ENCODE measurements around the gene LTN1.

DNA sequence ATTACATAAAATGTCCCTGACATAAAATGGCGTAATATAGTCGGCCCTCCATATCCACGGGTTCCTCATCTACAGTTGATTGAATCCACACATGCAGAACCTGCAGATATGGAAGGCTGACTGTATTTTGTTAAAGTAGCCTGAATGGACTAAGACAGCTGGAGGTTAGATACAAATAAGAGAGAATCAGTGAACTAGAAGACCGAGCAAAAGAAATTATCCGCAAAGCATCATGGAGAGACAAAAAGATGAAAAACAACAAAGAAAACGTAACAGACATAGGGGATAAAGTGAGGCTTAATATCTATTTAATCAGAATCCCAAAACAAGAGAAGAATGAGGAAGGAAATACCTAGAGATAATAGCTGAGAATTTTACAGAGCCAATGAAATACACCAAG is 20.3 kb downstream of the LTN1 start:
- no peak for TF ChIP-seq ZNF274 (IDR thresholded peaks at IDR 0.05; ENCODE audit: low read depth, low read length)
- TF ChIP-seq POLR2A (IDR thresholded peaks at IDR 0.05; ENCODE audit: borderline replicate concordance, extremely low read depth, insufficient read depth, insufficient read length), result no peak
- no peak for TF ChIP-seq ELF1 (IDR thresholded peaks at IDR 0.05; ENCODE audit: borderline replicate concordance, low read depth)
- no peak for TF ChIP-seq ZBTB33 (IDR thresholded peaks at IDR 0.05; ENCODE audit: extremely low read depth, insufficient replicate concordance, low read length)
- no peak for TF ChIP-seq ATF3 (IDR thresholded peaks at IDR 0.05)
- no peak for TF ChIP-seq JUND (IDR thresholded peaks at IDR 0.05)
- no peak for TF ChIP-seq CTCF (IDR thresholded peaks at IDR 0.05 in 2 of 3, conservative IDR thresholded peaks at IDR 0.05 in 1 of 3; ENCODE audit: borderline replicate concordance in 1 of 3, insufficient read depth in 1 of 3, low read depth in 2 of 3, low read length in 2 of 3)
- no peak for TF ChIP-seq EZH2phosphoT487 (IDR thresholded peaks at IDR 0.05; ENCODE audit: borderline replicate concordance)
- no peak for TF ChIP-seq YY1 (IDR thresholded peaks at IDR 0.05; ENCODE audit: extremely low read depth, insufficient replicate concordance, low read depth, low read length)
- TF ChIP-seq POLR2AphosphoS5 (IDR thresholded peaks at IDR 0.05; ENCODE audit: low read depth, low read length), result no peak
- no peak for TF ChIP-seq CEBPB (IDR thresholded peaks at IDR 0.05; ENCODE audit: low read depth)
- TF ChIP-seq SIN3A (IDR thresholded peaks at IDR 0.05; ENCODE audit: low read depth), result no peak
- no peak for TF ChIP-seq EZH2 (IDR thresholded peaks at IDR 0.05)
- TF ChIP-seq ZFX (IDR thresholded peaks at IDR 0.05), result no peak

Measured in HCT116 (cell line).